OCI-LY3 (cell line): Measurements from ENCODE around the gene ARID5B.

Source experiments
- CTCF ChIP-seq: fragments of 200-600, 300-600 bp; sonication (generic); IDR thresholded peaks from 2 replicates; pipeline ENCODE4 v1.5.1; 2014; ENCODE audit warnings: antibody characterized with exemption, low read length, low read depth
- EZH2phosphoT487 ChIP-seq: fragments of 200-600 bp; shearing (Covaris generic); IDR thresholded peaks from 2 replicates; pipeline ENCODE4 v1.6.1; 2018; ENCODE audit warnings: antibody characterized with exemption, mixed run types, low read depth

GRCh38 chr10:61919646-61920215 is 18.2 kb downstream of the ARID5B start:
- TF ChIP-seq CTCF: no peak
- TF ChIP-seq EZH2phosphoT487: no peak
